Ishikawa (cell line): ENCODE data around the gene TP53I13.

Experiments used
- CEBPB ChIP-seq: IDR thresholded peaks from 2 replicates; pipeline ENCODE4 v1.6.1; 2012
- EP300 ChIP-seq: IDR thresholded peaks from 2 replicates; pipeline ENCODE4 v1.6.1; 2012; ENCODE audit warnings: borderline replicate concordance
- MAX ChIP-seq: IDR thresholded peaks from 2 replicates; pipeline ENCODE4 v1.6.1; 2012
- NFIC ChIP-seq: IDR thresholded peaks from 2 replicates; pipeline ENCODE4 v1.6.1; 2012
- RAD21 ChIP-seq: IDR thresholded peaks from 2 replicates; pipeline ENCODE4 v1.6.1; 2012; ENCODE audit warnings: low read depth
- REST ChIP-seq: IDR thresholded peaks from 2 replicates; pipeline ENCODE4 v1.6.1; 2012; ENCODE audit warnings: low read depth, mild to moderate bottlenecking
- TAF1 ChIP-seq: IDR thresholded peaks from 2 replicates; pipeline ENCODE4 v1.6.1; 2012; ENCODE audit warnings: low read depth, mild to moderate bottlenecking
- TCF12 ChIP-seq: IDR thresholded peaks from 2 replicates; pipeline ENCODE4 v1.6.1; 2012; ENCODE audit warnings: low read depth
- TEAD4 ChIP-seq: IDR thresholded peaks from 2 replicates; pipeline ENCODE4 v1.6.1; 2012
- USF1 ChIP-seq: IDR thresholded peaks from 2 replicates; pipeline ENCODE4 v1.6.1; 2012
- YY1 ChIP-seq: IDR thresholded peaks from 2 replicates; pipeline ENCODE4 v1.6.1; 2012; ENCODE audit warnings: low read depth

The TP53I13 gene

GRCh38 chr17:29617481-29618271 is 49.2 kb downstream of the TP53I13 start:
- peak; percentile 37 for TF ChIP-seq MAX
- TF ChIP-seq YY1, result no peak
- TF ChIP-seq TAF1, result 0 out of 2 replicates have a peak, but pooled peaks have one; percentile 40
- peak; percentile 59; the same call in 1 of the 2 replicates for TF ChIP-seq RAD21

GRCh38 chr17:29618272-29619065 is 50.0 kb downstream of the TP53I13 start:
- peak; percentile 33; the same call in 1 of the 2 replicates for TF ChIP-seq TCF12
- TF ChIP-seq CEBPB, result no peak

- TF ChIP-seq YY1, result no peak
- peak; percentile 47 for TF ChIP-seq RAD21
Observed at GRCh38 chr17:29619251-29619650, 50.8 kb downstream of the TP53I13 start.

- TF ChIP-seq MAX, result no peak
- TF ChIP-seq EP300, result 0 out of 2 replicates have a peak, but pooled peaks have one; percentile 27
Observed at GRCh38 chr17:29620271-29620670, 51.8 kb downstream of the TP53I13 start.

GRCh38 chr17:29620779-29621500 is 52.4 kb downstream of the TP53I13 start:
- TF ChIP-seq TEAD4 (no peak), USF1 (no peak)

- TF ChIP-seq REST, result no peak
- TF ChIP-seq NFIC, result peak; percentile 55
Observed at GRCh38 chr17:29621751-29622194, 53.3 kb downstream of the TP53I13 start.
